ENCODE results near the gene PODN. TPM values are rescaled to one million over a fixed set of nuclear protein-coding genes. Genes with fewer than 3 reads are reported as not detected.

The PODN gene
- total and polyA plus RNA-seq, 12 donors, result 0.78 to 45.4 (median 16.0) TPM

DNA sequence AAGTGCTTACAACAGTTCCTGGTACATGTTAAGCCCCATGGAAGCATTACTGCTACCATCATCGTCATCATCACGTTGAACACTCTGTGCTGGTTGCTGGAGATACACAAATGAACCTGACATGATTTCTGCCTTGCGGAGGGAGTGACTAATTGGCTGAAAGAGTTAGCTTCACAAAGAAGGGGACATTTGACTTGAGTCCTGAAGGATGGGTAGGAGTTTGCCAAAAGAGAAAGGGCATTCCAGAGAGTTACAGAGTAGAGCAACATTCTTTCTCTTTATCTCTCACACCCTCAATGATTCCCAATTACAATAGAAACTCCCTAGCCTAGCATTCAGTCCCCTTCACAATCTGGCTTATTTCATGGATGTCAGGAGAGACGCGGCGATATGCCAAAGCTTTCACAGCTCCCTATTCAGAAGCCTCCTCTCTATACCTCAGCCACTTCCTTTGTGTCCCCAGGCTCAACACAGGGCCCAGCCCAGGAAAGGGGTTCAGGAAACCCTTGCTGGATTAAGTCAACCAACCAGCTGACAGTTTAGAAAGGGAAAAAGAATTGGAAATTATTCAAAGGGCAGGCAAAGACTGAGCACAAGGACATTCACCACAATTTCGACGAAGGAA lies 42.4 kb downstream of the PODN start:
- WGBS, 4 donors, result 66 to 71% (median 67%) methylated on average over 8 of the region's 8 CpGs
- no peaks in the 10 kb centered on the region for H3K36me3 ChIP-seq (replicated peaks in 1 of 2)
- H3K9me3 ChIP-seq (replicated peaks in 1 of 3), result no peaks in the 10 kb centered on the region
- intact Hi-C loops (cut with DNase I), result no loop called here
- H3K27ac ChIP-seq, result no peak overlapping the region
- H3K27me3 ChIP-seq, result no peaks in the 10 kb centered on the region
- no peak overlapping the region for H3K4me3 ChIP-seq
- H3K4me1 ChIP-seq (replicated peaks in 1 of 2), result no peaks in the 10 kb centered on the region
- TF ChIP-seq POLR2A (IDR thresholded peaks at IDR 0.05), result no peak
- TF ChIP-seq, protein P1, sequence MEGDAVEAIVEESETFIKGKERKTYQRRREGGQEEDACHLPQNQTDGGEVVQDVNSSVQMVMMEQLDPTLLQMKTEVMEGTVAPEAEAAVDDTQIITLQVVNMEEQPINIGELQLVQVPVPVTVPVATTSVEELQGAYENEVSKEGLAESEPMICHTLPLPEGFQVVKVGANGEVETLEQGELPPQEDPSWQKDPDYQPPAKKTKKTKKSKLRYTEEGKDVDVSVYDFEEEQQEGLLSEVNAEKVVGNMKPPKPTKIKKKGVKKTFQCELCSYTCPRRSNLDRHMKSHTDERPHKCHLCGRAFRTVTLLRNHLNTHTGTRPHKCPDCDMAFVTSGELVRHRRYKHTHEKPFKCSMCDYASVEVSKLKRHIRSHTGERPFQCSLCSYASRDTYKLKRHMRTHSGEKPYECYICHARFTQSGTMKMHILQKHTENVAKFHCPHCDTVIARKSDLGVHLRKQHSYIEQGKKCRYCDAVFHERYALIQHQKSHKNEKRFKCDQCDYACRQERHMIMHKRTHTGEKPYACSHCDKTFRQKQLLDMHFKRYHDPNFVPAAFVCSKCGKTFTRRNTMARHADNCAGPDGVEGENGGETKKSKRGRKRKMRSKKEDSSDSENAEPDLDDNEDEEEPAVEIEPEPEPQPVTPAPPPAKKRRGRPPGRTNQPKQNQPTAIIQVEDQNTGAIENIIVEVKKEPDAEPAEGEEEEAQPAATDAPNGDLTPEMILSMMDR (IDR thresholded peaks at IDR 0.05), result no peak
- no peak for DNase-seq

- no peaks in the 10 kb centered on the region for H3K27me3 ChIP-seq
- H3K4me1 ChIP-seq (replicated peaks in 1 of 2), result peaks cover 0 to 3% of the 10 kb centered on the region in 2 donors
- H3K36me3 ChIP-seq (replicated peaks in 1 of 2), result no peaks in the 10 kb centered on the region
- TF ChIP-seq, protein P1 (IDR thresholded peaks at IDR 0.05), result no peak
- no peak for TF ChIP-seq POLR2A (IDR thresholded peaks at IDR 0.05)
- WGBS, 4 donors, result 89 to 98% (median 93%) methylated on average over 7 of the region's 7 CpGs
- no peak for DNase-seq
- no peaks in the 10 kb centered on the region for H3K9me3 ChIP-seq (replicated peaks in 1 of 3)
- no peak overlapping the region for H3K4me3 ChIP-seq
- intact Hi-C loops (cut with DNase I), result no loop called here
- no peak overlapping the region for H3K27ac ChIP-seq
Measured at GRCh38 chr1:53107090-53107489, 45.1 kb downstream of the PODN start.

DNA sequence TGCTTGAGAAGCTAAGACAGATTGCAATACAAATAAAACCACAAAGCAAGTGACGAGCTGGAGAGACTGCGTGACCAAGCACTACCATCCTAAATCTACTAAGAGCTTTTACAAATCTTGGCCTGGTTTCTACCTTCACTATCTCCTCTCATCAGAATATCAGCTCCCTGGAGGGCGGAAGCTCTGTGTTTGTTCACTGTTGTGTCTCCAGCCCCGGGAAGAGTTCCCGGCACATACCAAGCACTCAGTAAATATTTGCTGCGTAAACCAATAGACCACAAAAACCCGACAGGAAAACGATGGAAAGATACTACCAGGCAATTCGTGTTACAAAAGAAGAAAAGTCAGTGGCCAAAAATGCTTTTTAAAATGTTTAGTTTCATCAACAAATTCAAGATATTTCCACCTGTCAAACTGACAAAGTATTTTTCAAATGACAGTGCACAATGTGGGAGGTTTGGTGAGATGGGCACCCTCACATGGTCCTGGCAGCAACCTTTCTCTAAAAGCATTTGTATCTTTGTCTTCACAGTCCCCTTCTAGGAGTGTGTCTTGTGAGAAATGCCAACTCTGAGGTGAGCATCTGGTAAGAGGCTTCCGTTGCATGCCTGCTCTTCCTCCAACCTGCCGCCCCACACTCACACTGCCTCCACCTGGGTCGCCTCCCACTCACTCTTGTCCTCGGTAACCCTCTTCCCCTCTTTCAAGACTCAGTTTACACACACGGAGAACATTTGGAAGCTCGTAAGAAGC lies 45.7 kb downstream of the PODN start:
- intact Hi-C loops (cut with DNase I), result no loop called here
- H3K4me1 ChIP-seq (replicated peaks in 1 of 2), result peaks cover 0 to 3% of the 10 kb centered on the region in 2 donors
- TF ChIP-seq, protein P1 (IDR thresholded peaks at IDR 0.05), result no peak
- no peak for TF ChIP-seq POLR2A (IDR thresholded peaks at IDR 0.05)
- H3K27ac ChIP-seq, result no peak overlapping the region
- H3K36me3 ChIP-seq (replicated peaks in 1 of 2), result no peaks in the 10 kb centered on the region
- H3K27me3 ChIP-seq, result no peaks in the 10 kb centered on the region
- no peak overlapping the region for H3K4me3 ChIP-seq
- DNase-seq, result no peak
- WGBS, 4 donors, result 69 to 78% (median 73%) methylated on average over 15 of the region's 15 CpGs
- no peaks in the 10 kb centered on the region for H3K9me3 ChIP-seq (replicated peaks in 1 of 3)

GRCh38 chr1:53108646-53109580 lies 46.9 kb downstream of the PODN start:
- Histone ChIP-seq H3K27ac (no peak overlapping the region), H3K9me3 (replicated peaks in 1 of 3) (no peaks in the 10 kb centered on the region), H3K4me3 (no peak overlapping the region), H3K4me1 (replicated peaks in 1 of 2) (peaks cover 0 to 3% of the 10 kb centered on the region in 2 donors), H3K36me3 (replicated peaks in 1 of 2) (no peaks in the 10 kb centered on the region), H3K27me3 (no peaks in the 10 kb centered on the region)
- WGBS, 4 donors, result 62 to 69% (median 67%) methylated on average over 13 to 14 of the region's 14 CpGs
- intact Hi-C loops (cut with DNase I), result no loop called here
- no peak for TF ChIP-seq POLR2A (IDR thresholded peaks at IDR 0.05)
- TF ChIP-seq, protein P1 (IDR thresholded peaks at IDR 0.05), result no peak
- DNase-seq, result no peak
